HepG2 (cell line): ENCODE data around the gene B3GNT8. TPM values are rescaled to one million over a fixed set of nuclear protein-coding genes. Genes with fewer than 3 reads are reported as not detected.

Experiments
- ATAC-seq: fragments of 200-7000 bp; cut with Tn5 transposase; 3 replicates; pipeline ENCODE4 v1.9.1; 2020; ENCODE audit warnings: mild to moderate bottlenecking, moderate library complexity
- BruUV-seq: library from RNA; stranded (reverse); fragments of 400-500 nt; replicated peaks from 2 replicates; lab custom pipeline; 2021; lab: Mats Ljungman, UMichigan
- CTCF ChIA-PET: fragments of 300-600 bp; formaldehyde crosslinking; extraction: SDS; loops from one replicate; lab custom pipeline; 2021; ENCODE audit warnings: low total read pairs, inconsistent platforms, low intra/inter-chr PET ratio; lab: Yijun Ruan, JAX
- POLR2A ChIA-PET: fragments of 350-600 bp; sonication (Branson Sonifier 250); formaldehyde crosslinking; loops from one replicate; lab custom pipeline; 2020; ENCODE audit warnings: antibody characterized with exemption, inconsistent platforms; lab: Yijun Ruan, JAX
- DNase-seq: peaks from one replicate; pipeline ENCODE4 v3.0.0-alpha.2; 2015; ENCODE audit warnings: low spot score
- FAIRE-seq: peaks from 3 replicates; lab custom pipeline; 2011; peaks lifted over from hg19 to GRCh38; lab: Jason Lieb, UNC
- H2AFZ ChIP-seq: one replicate; pipeline ENCODE4 v1.6.1; 2011; ENCODE audit warnings: low read length, inconsistent platforms
- H3K27ac ChIP-seq: fragments of 300-600 bp; 3 replicates; pipeline ENCODE4 v1.8.0; 2011; ENCODE audit warnings: mixed run types, mild to moderate bottlenecking, mixed read lengths, low read length, inconsistent platforms; ENCODE audit not compliant: insufficient read depth; ENCODE audit errors: extremely low read length
- H3K27me3 ChIP-seq, 2 experiments: fragments of 200-600 bp in 1 of 2; 2 replicates in 1 of 2; 3 replicates in 1 of 2; pipeline versions ENCODE4 v1.6.0 to v1.8.0; 2011; ENCODE audit warnings: low read length in 2 of 2, mild to moderate bottlenecking in 2 of 2, moderate library complexity in 2 of 2, inconsistent platforms in 1 of 2; ENCODE audit not compliant: insufficient read depth in 2 of 2, control insufficient read depth in 1 of 2
- H3K36me3 ChIP-seq, 2 experiments: fragments of 200-600 bp in 1 of 2; replicated peaks in 1 of 2; 2 replicates in 1 of 2; 3 replicates in 1 of 2; pipeline versions ENCODE4 v1.5.1 to v1.8.0; 2011; ENCODE audit warnings: low read length in 2 of 2, inconsistent platforms in 1 of 2; ENCODE audit not compliant: insufficient read depth in 2 of 2, control insufficient read depth in 1 of 2
- H3K4me1 ChIP-seq: 2 replicates; pipeline ENCODE4 v1.5.1; 2012; ENCODE audit warnings: low read length, inconsistent platforms; ENCODE audit not compliant: insufficient read depth
- H3K4me2 ChIP-seq: 2 replicates; pipeline ENCODE4 v1.6.0; 2011; ENCODE audit warnings: low read depth, low read length, inconsistent platforms
- H3K4me3 ChIP-seq, 3 experiments: fragments of 200-600 bp in 1 of 3; sonication (generic), shearing (Covaris generic) in 1 of 3; replicated peaks in 1 of 3; 2 replicates each; pipeline ENCODE4 v1.5.1; 2011 to 2016; ENCODE audit warnings: low read length in 3 of 3, inconsistent platforms in 2 of 3, low read depth in 2 of 3, mild to moderate bottlenecking in 2 of 3, control low read depth in 1 of 3, mixed read lengths in 1 of 3; ENCODE audit not compliant: insufficient read depth in 1 of 3
- H3K79me2 ChIP-seq: one replicate; pipeline ENCODE4 v1.6.1; 2011; ENCODE audit warnings: low read length, inconsistent platforms; ENCODE audit not compliant: insufficient read depth
- H3K9ac ChIP-seq: 2 replicates; pipeline ENCODE4 v1.6.0; 2011; ENCODE audit warnings: mild to moderate bottlenecking, low read depth, low read length, inconsistent platforms; ENCODE audit not compliant: insufficient read depth
- H3K9me3 ChIP-seq: 2 replicates; pipeline ENCODE4 v1.5.1; 2012; ENCODE audit warnings: mild to moderate bottlenecking, low read length
- H4K20me1 ChIP-seq: 2 replicates; pipeline ENCODE4 v1.6.0; 2011; ENCODE audit warnings: inconsistent platforms, mild to moderate bottlenecking, low read length, moderate library complexity; ENCODE audit not compliant: insufficient read depth
- AGO2 ChIP-seq: fragments of 200-400 bp; formaldehyde crosslinking; optimal IDR thresholded peaks from 2 replicates; pipeline ENCODE3; 2017; ENCODE audit warnings: mild to moderate bottlenecking, low read depth, low read length, moderate library complexity
- RFXANK ChIP-seq: IDR thresholded peaks from 2 replicates; pipeline ENCODE4 v1.6.1; 2016
- RFXAP ChIP-seq: sonication (generic); formaldehyde crosslinking; IDR thresholded peaks from 2 replicates; pipeline ENCODE4 v1.4.0; 2020; ENCODE audit warnings: missing genetic modification reagents, borderline replicate concordance
- RXRB ChIP-seq: IDR thresholded peaks from 2 replicates; pipeline ENCODE4 v1.6.1; 2016; ENCODE audit warnings: borderline replicate concordance, missing genetic modification reagents, missing compliant biosample characterization
- ZNF101 ChIP-seq: sonication (generic); formaldehyde crosslinking; IDR thresholded peaks from 2 replicates; pipeline ENCODE4 v1.4.0; 2020; ENCODE audit warnings: mild to moderate bottlenecking, low read depth, missing genetic modification reagents, borderline replicate concordance
- ZNF441 ChIP-seq: sonication (generic); formaldehyde crosslinking; IDR thresholded peaks from 2 replicates; pipeline ENCODE4 v1.7.0; 2021; ENCODE audit warnings: missing genetic modification reagents, borderline replicate concordance
- ZNF589 ChIP-seq: sonication (generic); formaldehyde crosslinking; conservative IDR thresholded peaks from 2 replicates; pipeline ENCODE4 v1.8.0; 2022; ENCODE audit warnings: mild to moderate bottlenecking, moderate library complexity, missing genetic modification reagents
- ZNF790 ChIP-seq: sonication (generic); formaldehyde crosslinking; IDR thresholded peaks from 2 replicates; pipeline ENCODE4 v1.8.0; 2022; ENCODE audit warnings: missing genetic modification reagents, mild to moderate bottlenecking, borderline replicate concordance
- WGBS: methylation state at CpG from one replicate; pipeline ENCODE4 v1.1.6; 2017; ENCODE audit warnings: low lambda C conversion rate; 5-methylcytosine and 5-hydroxymethylcytosine counted together
- in situ Hi-C: cut with HindIII; loops from 2 replicates; pipeline ENCODE4 v1.10.0; 2017; ENCODE audit warnings: low pct_unique_long_range_greater_than_20kb; ENCODE audit not compliant: extremely low pct_ligation_motif_present
- intact Hi-C: fragments of 100-400 bp; cut with micrococcal nuclease; formaldehyde crosslinking; loops from one replicate; pipeline ENCODE4 v1.10.0; 2022; ENCODE audit not compliant: unreplicated experiment
- polyA plus RNA-seq, 8 experiments: library from polyadenylated mRNA; depleted of rRNA in 3 of 8; stranded (reverse) in 7 of 8; unstranded in 1 of 8; fragments of >200 nt; fragmentation: Illumina TruSeq in 4 of 8; extraction: Trizol in 4 of 8; gene quantifications; 2 replicates each; pipeline versions ENCODE4 v1.2.1 to v1.2.3, GENCODE V29; 2011 to 2016; ENCODE audit warnings: low read depth in 4 of 8, missing spikeins in 1 of 8, mixed read lengths in 1 of 8; ENCODE audit not compliant: insufficient read depth in 1 of 8
- total RNA-seq, 5 experiments: library from RNA; depleted of rRNA; stranded (reverse); fragments of >200 nt; fragmentation: Illumina TruSeq; extraction: Trizol; gene quantifications; 2 replicates each; pipeline ENCODE4 v1.2.3, GENCODE V29; 2016; ENCODE audit warnings: low read depth in 1 of 5
- TF ChIP-seq, protein P1 (sequence below): sonication (generic); formaldehyde crosslinking; IDR thresholded peaks from 2 replicates; pipeline ENCODE4 v1.8.0; 2022; ENCODE audit warnings: mild to moderate bottlenecking, missing genetic modification reagents; ENCODE audit not compliant: insufficient replicate concordance
- TF ChIP-seq, protein P2 (sequence below): sonication (generic); formaldehyde crosslinking; IDR thresholded peaks from 2 replicates; pipeline ENCODE4 v1.5.0; 2020; ENCODE audit warnings: mild to moderate bottlenecking, missing genetic modification reagents, moderate library complexity

B3GNT8 gene
- total and polyA plus RNA-seq, 2 of the 13 experiments (the other 11 are each of a cell fraction or from before 2014, with no cell fraction given): 0.26 to 1.9 TPM

DNA sequence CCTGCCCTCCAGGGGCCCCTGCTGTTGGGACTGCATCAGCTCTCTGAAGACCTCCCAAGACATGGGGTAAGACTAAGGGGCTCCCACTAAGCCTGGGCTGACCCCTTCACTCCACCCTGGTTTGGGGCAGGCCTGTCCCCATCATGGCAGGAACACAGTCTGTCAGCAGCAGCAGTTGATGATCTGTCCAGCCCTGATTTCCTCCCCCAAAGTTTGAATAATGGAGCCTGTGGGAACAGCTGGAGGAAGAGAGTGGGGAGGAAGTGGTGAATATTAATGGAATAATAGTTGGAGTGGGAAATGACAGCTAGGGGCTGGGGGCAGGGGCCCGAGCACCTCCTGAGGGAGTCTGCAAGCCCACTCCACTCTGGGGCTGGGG lies 1.3 kb upstream of the B3GNT8 start:
- H3K27ac ChIP-seq: no peak overlapping the region
- 0 out of 6 replicates have a peak overlapping the region, but pooled peaks of 1 of the 3 experiments have one; percentile 76 for H3K4me3 ChIP-seq
- no peak overlapping the region for H2AFZ ChIP-seq
- no peaks in the 10 kb centered on the region for H4K20me1 ChIP-seq
- ChIA-PET CTCF (no interaction called here), POLR2A (interaction anchor here (3.7 kb wide), 1 partner anchor 10 kb away, joined by 55 read pairs; the partner anchor contains the start of gene DMAC2)
- no peak for FAIRE-seq
- no peaks in the 10 kb centered on the region for H3K79me2 ChIP-seq
- H3K4me2 ChIP-seq: peak overlapping the region; percentile 72; the same call in 1 of the 2 replicates
- H3K27me3 ChIP-seq: no peaks in the 10 kb centered on the region
- no peak for ATAC-seq
- H3K4me1 ChIP-seq: peaks cover 59% of the 10 kb centered on the region
- in situ Hi-C loops: no loop called here
- H3K9ac ChIP-seq: no peak overlapping the region
- no peaks in the 10 kb centered on the region for H3K9me3 ChIP-seq
- DNase-seq: no peak
- 91% methylated on average over 1 of the region's 1 CpG for WGBS
- intact Hi-C loops: no loop called here
- no TSS peak for BruUV-seq
- TF ChIP-seq AGO2 (peak; percentile 3), ZNF441 (CRISPR knock-in tag) (no peak)
- H3K36me3 ChIP-seq: peaks cover 12 to 26% of the 10 kb centered on the region in 2 experiments; a peak in 4 of 5 replicates

DNA sequence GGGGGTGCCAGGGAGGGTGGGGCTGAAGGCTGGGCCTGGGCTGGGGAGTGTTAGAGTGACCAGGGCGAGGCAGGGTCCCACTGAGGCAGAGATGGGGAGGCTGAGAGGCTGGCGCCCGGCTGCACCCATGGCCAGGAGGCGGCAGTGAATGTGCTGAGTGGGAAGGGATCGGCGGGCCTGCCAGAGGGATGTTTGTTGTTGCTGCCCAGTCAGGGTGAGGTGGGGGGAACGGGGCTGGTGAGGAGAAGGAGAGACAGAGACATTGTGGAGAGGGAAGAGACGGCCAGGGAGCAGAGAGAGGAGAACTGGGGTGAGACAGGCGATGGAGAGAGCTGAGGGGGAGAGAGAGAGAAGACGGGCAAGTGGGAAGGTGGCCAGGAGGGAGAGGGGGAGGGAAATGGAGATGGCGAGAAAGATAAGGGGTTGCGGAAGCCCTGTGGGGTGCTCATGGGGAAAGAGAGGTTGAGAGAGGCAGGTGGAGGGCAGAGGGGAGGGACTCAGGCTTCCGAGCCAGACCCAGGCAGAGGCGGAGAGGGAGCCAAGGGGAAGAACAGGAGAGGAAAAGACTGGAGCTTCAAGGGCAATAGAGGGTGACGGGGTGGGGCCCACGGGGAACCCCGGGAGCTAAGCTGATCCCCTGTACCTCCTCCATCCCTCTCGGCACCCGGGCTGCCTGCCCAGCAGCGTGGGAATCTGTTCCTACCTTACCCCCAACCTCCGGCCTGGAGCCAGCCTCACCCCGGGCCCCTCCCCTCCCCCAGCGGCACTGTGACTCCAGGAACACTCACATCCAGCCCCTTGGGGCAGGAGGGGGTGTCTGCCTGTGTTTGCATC lies 690 bp upstream of the B3GNT8 start:
- H3K9ac ChIP-seq: 0 out of 2 replicates have a peak overlapping the region, but pooled peaks have one; percentile 39
- TF ChIP-seq, protein P1, sequence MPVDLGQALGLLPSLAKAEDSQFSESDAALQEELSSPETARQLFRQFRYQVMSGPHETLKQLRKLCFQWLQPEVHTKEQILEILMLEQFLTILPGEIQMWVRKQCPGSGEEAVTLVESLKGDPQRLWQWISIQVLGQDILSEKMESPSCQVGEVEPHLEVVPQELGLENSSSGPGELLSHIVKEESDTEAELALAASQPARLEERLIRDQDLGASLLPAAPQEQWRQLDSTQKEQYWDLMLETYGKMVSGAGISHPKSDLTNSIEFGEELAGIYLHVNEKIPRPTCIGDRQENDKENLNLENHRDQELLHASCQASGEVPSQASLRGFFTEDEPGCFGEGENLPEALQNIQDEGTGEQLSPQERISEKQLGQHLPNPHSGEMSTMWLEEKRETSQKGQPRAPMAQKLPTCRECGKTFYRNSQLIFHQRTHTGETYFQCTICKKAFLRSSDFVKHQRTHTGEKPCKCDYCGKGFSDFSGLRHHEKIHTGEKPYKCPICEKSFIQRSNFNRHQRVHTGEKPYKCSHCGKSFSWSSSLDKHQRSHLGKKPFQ (CRISPR knock-in tag): peak; percentile 16
- TF ChIP-seq ZNF790 (no peak), RFXAP (CRISPR knock-in tag) (no peak), ZNF101 (no peak), RXRB (CRISPR knock-in tag) (no peak), AGO2 (peak; percentile 8), RFXANK (CRISPR knock-in tag) (no peak), ZNF589 (CRISPR knock-in tag) (no peak)
- TF ChIP-seq, protein P2, sequence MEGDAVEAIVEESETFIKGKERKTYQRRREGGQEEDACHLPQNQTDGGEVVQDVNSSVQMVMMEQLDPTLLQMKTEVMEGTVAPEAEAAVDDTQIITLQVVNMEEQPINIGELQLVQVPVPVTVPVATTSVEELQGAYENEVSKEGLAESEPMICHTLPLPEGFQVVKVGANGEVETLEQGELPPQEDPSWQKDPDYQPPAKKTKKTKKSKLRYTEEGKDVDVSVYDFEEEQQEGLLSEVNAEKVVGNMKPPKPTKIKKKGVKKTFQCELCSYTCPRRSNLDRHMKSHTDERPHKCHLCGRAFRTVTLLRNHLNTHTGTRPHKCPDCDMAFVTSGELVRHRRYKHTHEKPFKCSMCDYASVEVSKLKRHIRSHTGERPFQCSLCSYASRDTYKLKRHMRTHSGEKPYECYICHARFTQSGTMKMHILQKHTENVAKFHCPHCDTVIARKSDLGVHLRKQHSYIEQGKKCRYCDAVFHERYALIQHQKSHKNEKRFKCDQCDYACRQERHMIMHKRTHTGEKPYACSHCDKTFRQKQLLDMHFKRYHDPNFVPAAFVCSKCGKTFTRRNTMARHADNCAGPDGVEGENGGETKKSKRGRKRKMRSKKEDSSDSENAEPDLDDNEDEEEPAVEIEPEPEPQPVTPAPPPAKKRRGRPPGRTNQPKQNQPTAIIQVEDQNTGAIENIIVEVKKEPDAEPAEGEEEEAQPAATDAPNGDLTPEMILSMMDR (CRISPR knock-in tag): peak; percentile 19; the same call in 1 of the 2 replicates

More for the DNA sequence above, 690 bp upstream of the B3GNT8 start:
- Histone ChIP-seq H2AFZ (no peak overlapping the region), H3K4me2 (peak overlapping the region; percentile 72), H3K36me3 (peaks cover 14 to 20% of the 10 kb centered on the region in 2 experiments; a peak in 4 of 5 replicates), H3K4me1 (peaks cover 59% of the 10 kb centered on the region), H3K4me3 (peak overlapping the region; percentile 26 to 76 (median 62); a peak in 4 of 6 replicates), H3K27me3 (no peaks in the 10 kb centered on the region), H4K20me1 (no peaks in the 10 kb centered on the region), H3K9me3 (no peaks in the 10 kb centered on the region), H3K27ac (no peak overlapping the region), H3K79me2 (no peaks in the 10 kb centered on the region)
- ChIA-PET POLR2A (interaction anchor here (0.8 to 3.7 kb wide), 8 partner anchors 11 to 165 kb away, joined by 3 to 55 read pairs (median 4); partner anchors contain the start of genes B9D2 and DMAC2), CTCF (no interaction called here)
- 39% methylated on average over 17 of the region's 23 CpGs for WGBS
- intact Hi-C loops (no loop called here), in situ Hi-C loops (no loop called here)
- no TSS peak for BruUV-seq
- ATAC-seq (peak; percentile 35), DNase-seq (no peak), FAIRE-seq (no peak)
